Fibroblast of the aortic adventitia (primary cell): ENCODE measurements around the gene ADGRD1. TPM values are rescaled to one million over a fixed set of nuclear protein-coding genes. Genes with fewer than 3 reads are reported as not detected.

Source experiments
- DNase-seq: peaks from one replicate; pipeline ENCODE4 v3.0.0-alpha.2; 2010; ENCODE audit warnings: low read depth
- H3K4me3 ChIP-seq: 2 replicates; pipeline ENCODE4 v1.5.1; 2011; ENCODE audit warnings: low read depth, mild to moderate bottlenecking, control low read depth, low read length, moderate library complexity
- total RNA-seq: library from RNA; depleted of rRNA; stranded (reverse); fragments of >200 nt; gene quantifications from 2 replicates; pipeline ENCODE4 v1.2.3, GENCODE V29; 2012; ENCODE audit warnings: low replicate concordance
- TF ChIP-seq, protein P1 (sequence below): IDR thresholded peaks from 2 replicates; pipeline ENCODE4 v1.5.1; 2011; ENCODE audit warnings: mild to moderate bottlenecking, low read length, control low read depth, inconsistent platforms; ENCODE audit not compliant: insufficient read depth

Gene ADGRD1
- total RNA-seq, 1 donor: 1.2 TPM

DNA sequence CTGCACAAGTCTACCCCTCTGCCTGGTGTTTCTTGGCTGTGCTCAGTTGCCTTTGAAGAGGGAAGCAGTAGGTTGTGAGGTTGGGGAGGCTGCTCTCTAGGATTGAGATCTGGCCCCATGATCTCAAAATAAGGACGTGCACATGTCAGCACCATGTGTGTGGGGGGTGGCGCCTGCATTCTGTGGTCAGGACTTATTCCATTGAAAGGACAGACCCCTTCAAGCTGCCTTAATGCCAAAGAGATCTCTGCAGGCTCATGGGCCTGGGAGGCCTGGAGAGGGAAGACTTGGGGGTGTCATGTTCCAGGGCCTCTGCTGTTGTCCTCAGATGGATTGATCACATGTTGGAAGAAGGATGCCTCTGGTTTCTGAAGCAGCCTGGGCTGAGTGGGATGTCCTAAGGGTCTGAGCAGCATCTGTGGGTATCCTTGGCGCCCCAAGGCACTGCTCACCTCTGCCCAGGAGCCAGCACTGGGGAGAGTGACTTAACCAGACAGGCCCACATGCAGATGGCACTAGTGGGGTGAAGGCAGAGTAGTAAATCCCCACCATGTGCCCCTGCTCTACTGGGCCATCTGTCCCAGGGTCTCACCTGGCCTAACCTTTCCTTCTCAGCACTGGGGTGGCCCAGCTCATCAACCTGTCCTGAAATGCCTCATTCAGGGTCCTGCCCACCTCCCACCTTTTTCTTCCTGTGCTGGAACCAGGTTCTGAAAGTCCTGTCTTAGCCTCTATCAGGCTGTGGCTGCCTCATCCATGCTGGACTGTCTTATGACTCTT, 118.9 kb downstream of the ADGRD1 start:
- no peak overlapping the region for H3K4me3 ChIP-seq
- TF ChIP-seq, protein P1, sequence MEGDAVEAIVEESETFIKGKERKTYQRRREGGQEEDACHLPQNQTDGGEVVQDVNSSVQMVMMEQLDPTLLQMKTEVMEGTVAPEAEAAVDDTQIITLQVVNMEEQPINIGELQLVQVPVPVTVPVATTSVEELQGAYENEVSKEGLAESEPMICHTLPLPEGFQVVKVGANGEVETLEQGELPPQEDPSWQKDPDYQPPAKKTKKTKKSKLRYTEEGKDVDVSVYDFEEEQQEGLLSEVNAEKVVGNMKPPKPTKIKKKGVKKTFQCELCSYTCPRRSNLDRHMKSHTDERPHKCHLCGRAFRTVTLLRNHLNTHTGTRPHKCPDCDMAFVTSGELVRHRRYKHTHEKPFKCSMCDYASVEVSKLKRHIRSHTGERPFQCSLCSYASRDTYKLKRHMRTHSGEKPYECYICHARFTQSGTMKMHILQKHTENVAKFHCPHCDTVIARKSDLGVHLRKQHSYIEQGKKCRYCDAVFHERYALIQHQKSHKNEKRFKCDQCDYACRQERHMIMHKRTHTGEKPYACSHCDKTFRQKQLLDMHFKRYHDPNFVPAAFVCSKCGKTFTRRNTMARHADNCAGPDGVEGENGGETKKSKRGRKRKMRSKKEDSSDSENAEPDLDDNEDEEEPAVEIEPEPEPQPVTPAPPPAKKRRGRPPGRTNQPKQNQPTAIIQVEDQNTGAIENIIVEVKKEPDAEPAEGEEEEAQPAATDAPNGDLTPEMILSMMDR: no peak
- DNase-seq: no peak

DNA sequence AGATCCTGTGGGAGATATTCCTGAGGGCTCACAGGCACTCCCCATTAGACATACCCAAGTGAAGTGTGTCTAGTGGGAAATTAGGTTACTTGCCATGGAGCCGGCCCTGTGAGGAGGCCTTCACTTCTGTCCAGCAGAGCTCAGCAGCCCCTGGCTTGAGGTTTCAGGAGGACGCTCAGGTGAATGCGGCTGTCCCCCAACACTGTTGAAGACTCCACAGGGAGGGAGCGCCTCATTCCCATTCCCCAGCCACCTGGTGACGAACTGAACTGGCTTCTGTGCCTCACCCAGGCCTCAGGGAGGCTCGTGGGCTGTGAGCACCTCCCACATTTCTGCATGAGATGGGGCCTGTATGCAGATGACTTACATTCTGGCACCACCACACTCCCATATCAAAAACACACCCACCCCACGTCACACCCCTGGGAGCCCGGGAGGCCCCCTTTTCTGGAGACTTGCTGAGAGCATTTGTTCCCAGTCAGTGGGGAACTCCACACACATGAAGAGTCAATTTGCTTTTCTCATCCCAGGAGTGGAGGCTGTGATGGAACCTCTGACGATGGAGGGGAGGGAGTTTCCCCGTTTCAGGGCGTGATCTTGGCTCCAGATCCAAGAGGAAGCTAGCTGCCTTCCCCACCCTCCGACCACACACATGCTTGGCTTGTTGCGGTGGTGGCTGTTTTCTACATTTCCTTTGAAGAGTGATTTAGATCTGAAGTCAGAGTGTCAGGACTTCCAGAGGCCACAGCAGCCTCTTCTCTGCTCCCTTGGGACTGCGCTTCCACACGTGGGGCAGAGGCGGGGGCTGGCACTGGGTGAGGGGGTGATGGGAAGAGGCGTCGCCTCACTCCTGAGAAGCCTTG, 120.7 kb downstream of the ADGRD1 start:
- TF ChIP-seq, protein P1: no peak
- no peak overlapping the region for H3K4me3 ChIP-seq
- DNase-seq: peak; percentile 27

DNA sequence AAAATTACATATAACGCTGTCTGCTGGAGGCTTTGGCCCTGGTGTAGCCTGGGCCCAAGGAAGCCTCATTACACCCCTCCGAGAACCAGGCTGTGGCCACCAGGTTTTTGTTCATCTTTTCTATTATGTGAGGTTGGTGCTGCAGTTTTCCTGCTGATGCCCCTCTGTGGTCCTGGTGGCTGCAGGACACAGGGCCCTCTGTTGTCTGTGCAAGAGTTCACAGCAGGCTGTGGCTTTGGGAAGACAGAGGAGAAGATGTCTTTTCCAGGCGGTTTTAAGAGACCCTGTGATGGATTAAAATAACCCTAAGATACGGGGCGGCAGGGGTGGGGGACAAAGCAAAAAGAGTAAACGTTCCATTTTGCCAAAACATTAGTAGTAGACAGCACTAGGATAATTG, 121.5 kb downstream of the ADGRD1 start:
- no peak for DNase-seq
- TF ChIP-seq, protein P1: no peak
- no peak overlapping the region for H3K4me3 ChIP-seq

DNA sequence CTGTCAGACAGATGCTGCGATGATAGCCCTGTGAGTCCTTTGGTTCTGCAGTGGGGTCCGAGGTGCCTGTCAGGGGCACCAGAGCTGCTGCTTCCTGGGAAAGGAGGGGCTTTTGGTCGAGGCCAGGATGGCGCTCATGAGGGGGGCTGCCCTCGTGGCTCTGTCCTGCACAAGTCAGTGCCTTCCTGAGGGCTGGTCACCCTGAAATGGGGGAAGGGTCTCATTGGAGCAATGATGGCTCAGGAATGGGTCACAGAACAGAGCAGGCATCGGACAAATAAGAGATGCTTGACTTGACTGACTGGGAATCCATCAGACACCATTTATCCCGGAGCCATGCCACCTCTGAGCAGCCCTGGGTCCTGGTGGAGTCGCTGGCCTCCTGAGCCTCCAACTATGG, 121.9 kb downstream of the ADGRD1 start:
- TF ChIP-seq, protein P1: no peak
- DNase-seq: no peak
- no peak overlapping the region for H3K4me3 ChIP-seq

DNA sequence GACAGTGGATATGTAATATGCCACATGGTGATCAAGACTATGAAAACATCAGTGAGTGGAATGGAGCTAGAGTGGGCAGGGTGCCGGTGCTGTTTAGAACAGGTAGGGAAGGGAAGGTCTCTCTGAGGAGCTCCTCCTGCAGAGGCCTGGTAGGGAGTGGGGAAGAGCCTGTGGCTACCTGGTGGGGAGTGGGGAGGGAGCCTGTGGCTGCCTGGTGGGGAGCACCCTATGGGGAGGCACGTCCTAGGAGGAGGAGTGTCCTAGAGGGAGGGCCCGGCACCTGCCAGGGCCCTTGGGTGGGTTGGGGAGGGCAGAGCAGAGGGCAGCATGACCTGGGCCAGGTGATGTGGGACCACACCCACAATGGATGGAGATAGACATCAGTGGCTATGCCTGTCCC, 122.6 kb downstream of the ADGRD1 start:
- TF ChIP-seq, protein P1: no peak
- no peak for DNase-seq
- no peak overlapping the region for H3K4me3 ChIP-seq

DNA sequence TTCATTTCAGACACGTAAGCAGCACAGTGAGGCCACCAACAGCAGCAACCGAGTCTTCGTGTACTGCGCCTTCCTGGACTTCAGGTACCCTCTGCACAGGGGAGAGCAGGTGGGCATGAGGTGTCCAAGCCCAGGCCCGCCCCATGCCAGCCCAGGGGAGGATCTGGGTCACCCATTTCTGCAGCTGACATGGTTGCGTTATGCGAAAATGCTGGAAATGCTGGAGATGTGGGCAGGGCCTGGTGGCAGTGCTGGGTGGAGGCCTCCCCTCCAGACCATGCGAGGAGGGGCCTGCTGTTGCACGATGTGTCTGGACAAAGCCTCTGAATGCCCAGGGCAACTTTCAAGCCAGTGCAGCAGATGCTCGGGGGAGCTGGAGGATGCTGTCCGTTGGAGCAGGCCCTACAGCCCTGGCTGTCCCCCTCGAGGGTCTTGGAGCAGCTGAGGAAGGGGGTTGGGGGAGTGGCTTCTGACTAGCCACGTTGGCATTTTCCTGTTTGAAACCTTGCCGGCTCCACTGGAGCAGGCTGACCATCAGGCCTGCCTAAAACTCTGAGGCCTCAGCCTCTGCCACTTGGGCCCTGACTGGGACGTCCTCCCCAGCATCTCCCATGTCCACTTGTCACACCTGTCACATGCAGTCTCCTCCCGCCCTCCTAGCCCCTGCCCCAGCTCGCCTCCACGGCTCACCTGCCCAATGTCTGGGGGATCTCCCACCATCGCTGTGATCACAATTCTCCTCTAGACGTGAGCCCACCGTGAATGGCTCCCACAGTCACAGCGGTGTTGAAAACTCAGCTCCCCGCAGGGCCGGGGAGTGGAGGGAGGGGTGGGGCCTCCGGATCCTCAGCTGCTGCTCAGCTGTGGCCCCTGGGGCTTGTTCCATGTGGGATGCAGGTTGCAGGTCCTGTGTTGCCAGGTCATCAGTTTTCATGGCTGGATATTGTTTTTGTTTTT, 123.4 kb downstream of the ADGRD1 start:
- TF ChIP-seq, protein P1: no peak
- no peak for DNase-seq
- no peak overlapping the region for H3K4me3 ChIP-seq
